HFF-Myc (cell line): ENCODE data around the gene FRK.

ENCODE experiments used
- DNase-seq: peaks from one replicate; pipeline ENCODE4 v3.0.0-alpha.2; 2011; ENCODE audit warnings: low read depth; ENCODE audit errors: extremely low read depth
- H3K4me3 ChIP-seq: replicated peaks from 2 replicates; pipeline ENCODE4 v1.5.1; 2011; ENCODE audit warnings: low read depth, mild to moderate bottlenecking, control low read depth, low read length
- TF ChIP-seq, protein P1 (sequence below): IDR thresholded peaks from 2 replicates; pipeline ENCODE4 v1.5.1; 2012; ENCODE audit warnings: mild to moderate bottlenecking, low read depth, low read length, control low read depth; ENCODE audit errors: missing control alignments

Gene FRK

GRCh38 chr6:116019428-116019827 lies 41.3 kb downstream of the FRK start:
- H3K4me3 ChIP-seq: no peak overlapping the region
- DNase-seq: no peak
- TF ChIP-seq, protein P1, sequence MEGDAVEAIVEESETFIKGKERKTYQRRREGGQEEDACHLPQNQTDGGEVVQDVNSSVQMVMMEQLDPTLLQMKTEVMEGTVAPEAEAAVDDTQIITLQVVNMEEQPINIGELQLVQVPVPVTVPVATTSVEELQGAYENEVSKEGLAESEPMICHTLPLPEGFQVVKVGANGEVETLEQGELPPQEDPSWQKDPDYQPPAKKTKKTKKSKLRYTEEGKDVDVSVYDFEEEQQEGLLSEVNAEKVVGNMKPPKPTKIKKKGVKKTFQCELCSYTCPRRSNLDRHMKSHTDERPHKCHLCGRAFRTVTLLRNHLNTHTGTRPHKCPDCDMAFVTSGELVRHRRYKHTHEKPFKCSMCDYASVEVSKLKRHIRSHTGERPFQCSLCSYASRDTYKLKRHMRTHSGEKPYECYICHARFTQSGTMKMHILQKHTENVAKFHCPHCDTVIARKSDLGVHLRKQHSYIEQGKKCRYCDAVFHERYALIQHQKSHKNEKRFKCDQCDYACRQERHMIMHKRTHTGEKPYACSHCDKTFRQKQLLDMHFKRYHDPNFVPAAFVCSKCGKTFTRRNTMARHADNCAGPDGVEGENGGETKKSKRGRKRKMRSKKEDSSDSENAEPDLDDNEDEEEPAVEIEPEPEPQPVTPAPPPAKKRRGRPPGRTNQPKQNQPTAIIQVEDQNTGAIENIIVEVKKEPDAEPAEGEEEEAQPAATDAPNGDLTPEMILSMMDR: no peak

DNA sequence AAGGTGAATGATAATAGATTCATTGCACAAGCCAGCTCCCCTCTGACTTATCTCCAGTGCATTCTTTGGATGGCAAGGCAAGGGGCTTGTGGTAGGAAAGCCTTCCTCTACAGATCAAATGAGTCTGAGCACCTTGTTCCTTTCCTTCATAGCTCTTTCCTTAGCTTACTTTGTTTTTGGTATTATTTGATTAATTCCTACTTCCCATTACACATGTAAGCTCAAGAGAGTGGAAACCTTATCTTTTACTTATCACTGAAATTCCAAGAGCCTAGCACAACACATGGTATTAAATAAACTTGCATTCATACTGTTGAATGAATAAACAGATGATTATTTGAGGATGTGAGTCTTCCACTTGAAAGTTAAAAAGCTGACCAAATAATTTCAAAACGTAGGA lies 41.7 kb downstream of the FRK start:
- no peak overlapping the region for H3K4me3 ChIP-seq
- no peak for DNase-seq
- TF ChIP-seq, protein P1: no peak

GRCh38 chr6:116017546-116018295 lies 43.0 kb downstream of the FRK start:
- H3K4me3 ChIP-seq: no peak overlapping the region
- no peak for DNase-seq
- TF ChIP-seq, protein P1: no peak

- TF ChIP-seq, protein P1: no peak
- no peak for DNase-seq
- no peak overlapping the region for H3K4me3 ChIP-seq
Measured at GRCh38 chr6:116016846-116017545, 43.7 kb downstream of the FRK start.

- TF ChIP-seq, protein P1: no peak
- no peak overlapping the region for H3K4me3 ChIP-seq
- DNase-seq: no peak
Measured at GRCh38 chr6:116015983-116016382, 44.7 kb downstream of the FRK start.

DNA sequence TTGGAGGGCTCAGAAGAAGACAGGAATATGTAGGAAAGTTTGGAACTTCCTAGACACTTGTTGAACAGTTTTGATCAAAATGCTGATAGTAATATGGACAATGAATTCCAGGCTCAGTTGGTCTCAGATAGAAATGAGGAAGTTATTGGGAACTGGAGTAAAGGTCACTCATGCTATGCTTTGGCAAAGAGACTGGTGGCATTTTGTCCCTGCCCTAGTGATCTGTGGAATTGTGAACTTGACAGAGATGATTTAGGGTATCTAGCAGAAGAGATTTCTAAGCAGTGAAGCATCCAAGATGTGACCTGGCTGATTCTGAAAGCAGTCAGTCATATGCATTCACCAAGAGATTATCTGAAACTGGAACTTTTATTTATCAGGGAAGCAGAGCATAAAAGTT lies 45.1 kb downstream of the FRK start:
- DNase-seq: no peak
- TF ChIP-seq, protein P1: no peak
- no peak overlapping the region for H3K4me3 ChIP-seq
